CD14-positive monocyte (primary cell): ENCODE results near the gene CKMT1B. TPM values are rescaled to one million over a fixed set of nuclear protein-coding genes. Genes with fewer than 3 reads are reported as not detected.

Experiments
- DNase-seq, 3 donors: peaks; one replicate each; pipeline ENCODE4 v3.0.0-alpha.2; 2011 to 2022
- H2AFZ ChIP-seq: 2 replicates; pipeline ENCODE4 v1.6.0; 2012; ENCODE audit warnings: mild to moderate bottlenecking, low read depth, low read length, inconsistent platforms; ENCODE audit not compliant: insufficient read depth, poor library complexity, severe bottlenecking
- H3K27ac ChIP-seq, 2 donors: 1 replicate in 1 of 2; 2 replicates in 1 of 2; pipeline ENCODE4 v1.5.1; 2012 to 2013; ENCODE audit warnings: low read length in 2 of 2, control low read depth in 1 of 2, inconsistent platforms in 1 of 2, low read depth in 1 of 2, mild to moderate bottlenecking in 1 of 2
- H3K27me3 ChIP-seq, 2 donors: one replicate each; pipeline versions ENCODE4 v1.6.0 to v1.6.1; 2011 to 2013; ENCODE audit warnings: low read length in 2 of 2; ENCODE audit not compliant: control insufficient read depth in 2 of 2, insufficient read depth in 2 of 2
- H3K36me3 ChIP-seq, 2 donors: replicated peaks in 1 of 2; 1 replicate in 1 of 2; 2 replicates in 1 of 2; pipeline versions ENCODE4 v1.5.1 to v1.6.1; 2012 to 2013; ENCODE audit warnings: low read length in 2 of 2, control low read depth in 1 of 2, inconsistent platforms in 1 of 2, mild to moderate bottlenecking in 1 of 2; ENCODE audit not compliant: insufficient read depth in 2 of 2, control insufficient read depth in 1 of 2
- H3K4me1 ChIP-seq, 2 donors: 1 replicate in 1 of 2; 2 replicates in 1 of 2; pipeline versions ENCODE4 v1.5.1 to v1.6.1; 2012 to 2013; ENCODE audit warnings: low read length in 2 of 2, control low read depth in 1 of 2, inconsistent platforms in 1 of 2, mild to moderate bottlenecking in 1 of 2, moderate library complexity in 1 of 2; ENCODE audit not compliant: insufficient read depth in 2 of 2, control insufficient read depth in 1 of 2
- H3K4me2 ChIP-seq: replicated peaks from 2 replicates; pipeline ENCODE3; 2012; ENCODE audit warnings: low read length, moderate library complexity, mild to moderate bottlenecking; ENCODE audit not compliant: poor library complexity, severe bottlenecking; ENCODE audit errors: extremely low read depth
- H3K4me3 ChIP-seq, 3 experiments: fragments of 200-600 bp in 1 of 3; sonication (generic) in 1 of 3; replicated peaks in 1 of 3; 1 replicate in 2 of 3; 2 replicates in 1 of 3; pipeline ENCODE4 v1.5.1; 2011 to 2013; ENCODE audit warnings: low read length in 3 of 3, mild to moderate bottlenecking in 3 of 3, control low read depth in 2 of 3, low read depth in 2 of 3, inconsistent platforms in 1 of 3, moderate library complexity in 1 of 3
- H3K79me2 ChIP-seq: 2 replicates; pipeline ENCODE4 v1.6.0; 2012; ENCODE audit warnings: mild to moderate bottlenecking, control low read depth, inconsistent platforms, low read length, moderate library complexity; ENCODE audit not compliant: insufficient read depth
- H3K9ac ChIP-seq: 2 replicates; pipeline ENCODE4 v1.6.0; 2017; ENCODE audit warnings: low read length, mild to moderate bottlenecking; ENCODE audit not compliant: insufficient read depth, poor library complexity, severe bottlenecking
- H3K9me3 ChIP-seq, 2 donors: replicated peaks in 1 of 2; 1 replicate in 1 of 2; 2 replicates in 1 of 2; pipeline versions ENCODE4 v1.5.1 to v1.6.1; 2012 to 2013; ENCODE audit warnings: low read length in 2 of 2, control low read depth in 1 of 2; ENCODE audit not compliant: control insufficient read depth in 1 of 2, insufficient read depth in 1 of 2
- H4K20me1 ChIP-seq: 2 replicates; pipeline ENCODE4 v1.6.0; 2012; ENCODE audit warnings: mild to moderate bottlenecking, low read length, control low read depth, moderate library complexity; ENCODE audit not compliant: insufficient read depth
- H3K27ac Mint-ChIP-seq, 7 donors: one replicate each; pipeline ENCODE4 v1.8.0; 2020; ENCODE audit warnings: mild to moderate bottlenecking in 7 of 7, mixed read lengths in 7 of 7, moderate library complexity in 6 of 7, inconsistent platforms in 2 of 7
- H3K27me3 Mint-ChIP-seq, 3 donors: one replicate each; pipeline ENCODE4 v1.8.0; 2021 to 2022; ENCODE audit warnings: low read depth in 3 of 3, mild to moderate bottlenecking in 3 of 3, mixed read lengths in 3 of 3, moderate library complexity in 3 of 3, inconsistent platforms in 1 of 3
- H3K36me3 Mint-ChIP-seq, 2 donors: one replicate each; pipeline ENCODE4 v1.8.0; 2020; ENCODE audit warnings: mixed read lengths in 2 of 2, inconsistent platforms in 1 of 2, mild to moderate bottlenecking in 1 of 2
- H3K4me1 Mint-ChIP-seq: one replicate; pipeline ENCODE4 v1.8.0; 2020; ENCODE audit warnings: mild to moderate bottlenecking, mixed read lengths
- H3K4me3 Mint-ChIP-seq, 2 donors: one replicate each; pipeline ENCODE4 v1.8.0; 2020; ENCODE audit warnings: mild to moderate bottlenecking in 2 of 2, mixed read lengths in 2 of 2, moderate library complexity in 1 of 2
- H3K9me3 Mint-ChIP-seq, 7 donors: one replicate each; pipeline ENCODE4 v1.8.0; 2020 to 2022; ENCODE audit warnings: mixed read lengths in 7 of 7, mild to moderate bottlenecking in 6 of 7, moderate library complexity in 6 of 7, inconsistent platforms in 2 of 7
- WGBS: methylation state at CpG from one replicate; pipeline ENCODE4 v1.1.5; 2013; ENCODE audit warnings: missing lambda C conversion rate; ENCODE audit not compliant: insufficient coverage; 5-methylcytosine and 5-hydroxymethylcytosine counted together
- intact Hi-C, 2 donors: fragments of 100-400 bp; cut with micrococcal nuclease; formaldehyde crosslinking; loops; one replicate each; pipeline versions ENCODE4 v1.15.0 to v1.15.1; 2023
- polyA plus RNA-seq, 3 donors: library from polyadenylated mRNA; depleted of rRNA in 1 of 3; unstranded in 2 of 3; stranded (reverse) in 1 of 3; fragments of 300-500 nt in 2 of 3; fragments of >200 nt in 1 of 3; fragmentation: Illumina TruSeq in 2 of 3; gene quantifications; 1 replicate in 2 of 3; 2 replicates in 1 of 3; pipeline ENCODE4 v1.2.3, GENCODE V29; 2012 to 2021
- TF ChIP-seq, protein P1 (sequence below): fragments of 200-600 bp; IDR thresholded peaks from one replicate; pipeline ENCODE4 v1.8.0; 2022; ENCODE audit warnings: antibody characterized with exemption, mild to moderate bottlenecking

Gene CKMT1B
- polyA plus RNA-seq, 3 donors, result not detected

DNA sequence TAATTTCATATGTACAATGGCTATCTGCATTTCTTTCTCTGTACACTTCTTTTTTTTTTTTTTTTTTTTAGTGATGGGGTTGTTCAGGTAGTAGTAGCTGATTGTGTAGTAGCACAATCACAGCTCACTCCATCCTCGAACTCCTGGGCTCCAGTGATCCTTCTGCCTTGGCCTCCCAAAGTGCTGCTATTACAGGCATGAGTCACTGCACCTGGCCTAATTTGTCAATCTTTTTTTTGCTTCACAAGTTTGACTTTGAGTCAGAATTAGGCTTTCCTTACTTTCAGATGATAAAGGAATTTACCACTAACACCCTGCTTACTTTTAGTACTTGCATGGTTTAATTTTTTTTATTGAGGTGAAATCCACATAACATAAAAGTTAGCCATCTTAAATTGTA, 48.4 kb upstream of the CKMT1B start:
- H3K4me2 ChIP-seq, result no peak overlapping the region
- H3K9me3 Mint-ChIP-seq, result peaks cover 0 to 6% (median 1%) of the 10 kb centered on the region in 7 donors
- H3K4me3 Mint-ChIP-seq, result no peak overlapping the region
- H3K27ac ChIP-seq, result no peak overlapping the region
- no peak overlapping the region for H3K4me3 ChIP-seq
- no peak overlapping the region for H2AFZ ChIP-seq
- no peak overlapping the region for H3K27ac Mint-ChIP-seq
- no peak for DNase-seq
- no peaks in the 10 kb centered on the region for H3K4me1 Mint-ChIP-seq
- H3K36me3 Mint-ChIP-seq, result peaks cover 2 to 17% of the 10 kb centered on the region in 2 donors
- H3K36me3 ChIP-seq, result no peaks in the 10 kb centered on the region
- no peaks in the 10 kb centered on the region for H3K4me1 ChIP-seq
- no peaks in the 10 kb centered on the region for H4K20me1 ChIP-seq
- intact Hi-C loops, result no loop called here
- no CpG with 5 or more reads among the region's 1 CpG for WGBS
- no peaks in the 10 kb centered on the region for H3K27me3 Mint-ChIP-seq
- H3K9me3 ChIP-seq, result no peaks in the 10 kb centered on the region
- H3K79me2 ChIP-seq, result no peaks in the 10 kb centered on the region
- no peak overlapping the region for H3K9ac ChIP-seq
- TF ChIP-seq, protein P1, sequence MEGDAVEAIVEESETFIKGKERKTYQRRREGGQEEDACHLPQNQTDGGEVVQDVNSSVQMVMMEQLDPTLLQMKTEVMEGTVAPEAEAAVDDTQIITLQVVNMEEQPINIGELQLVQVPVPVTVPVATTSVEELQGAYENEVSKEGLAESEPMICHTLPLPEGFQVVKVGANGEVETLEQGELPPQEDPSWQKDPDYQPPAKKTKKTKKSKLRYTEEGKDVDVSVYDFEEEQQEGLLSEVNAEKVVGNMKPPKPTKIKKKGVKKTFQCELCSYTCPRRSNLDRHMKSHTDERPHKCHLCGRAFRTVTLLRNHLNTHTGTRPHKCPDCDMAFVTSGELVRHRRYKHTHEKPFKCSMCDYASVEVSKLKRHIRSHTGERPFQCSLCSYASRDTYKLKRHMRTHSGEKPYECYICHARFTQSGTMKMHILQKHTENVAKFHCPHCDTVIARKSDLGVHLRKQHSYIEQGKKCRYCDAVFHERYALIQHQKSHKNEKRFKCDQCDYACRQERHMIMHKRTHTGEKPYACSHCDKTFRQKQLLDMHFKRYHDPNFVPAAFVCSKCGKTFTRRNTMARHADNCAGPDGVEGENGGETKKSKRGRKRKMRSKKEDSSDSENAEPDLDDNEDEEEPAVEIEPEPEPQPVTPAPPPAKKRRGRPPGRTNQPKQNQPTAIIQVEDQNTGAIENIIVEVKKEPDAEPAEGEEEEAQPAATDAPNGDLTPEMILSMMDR, result no peak
- no peaks in the 10 kb centered on the region for H3K27me3 ChIP-seq

DNA sequence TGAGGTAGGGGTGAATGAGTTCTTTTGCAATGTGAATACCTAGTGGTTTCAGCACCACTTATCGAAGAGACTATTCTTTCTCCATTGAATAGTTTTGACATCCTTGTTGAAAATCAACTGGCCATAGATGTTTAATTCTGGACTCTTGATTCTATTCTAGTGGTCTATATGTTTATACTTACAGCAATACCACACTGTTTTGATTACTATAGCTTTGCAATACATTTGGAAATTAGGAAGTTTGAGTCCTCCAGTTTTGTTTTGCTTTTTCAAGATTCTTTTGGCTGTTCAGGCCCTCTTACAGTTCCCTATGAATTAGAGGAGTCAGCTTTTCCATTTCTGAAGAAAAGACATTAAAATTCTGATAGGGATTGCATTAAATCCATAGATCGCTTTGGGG, 46.3 kb upstream of the CKMT1B start:
- no peak overlapping the region for H3K27ac ChIP-seq
- no peak for DNase-seq
- intact Hi-C loops, result no loop called here
- Mint-ChIP-seq H3K27me3 (no peaks in the 10 kb centered on the region), H3K4me1 (no peaks in the 10 kb centered on the region), H3K9me3 (peaks cover 0 to 6% (median 1%) of the 10 kb centered on the region in 7 donors), H3K27ac (no peak overlapping the region), H3K36me3 (peaks cover 7 to 21% of the 10 kb centered on the region in 2 donors), H3K4me3 (no peak overlapping the region)
- TF ChIP-seq, protein P1, result no peak
- no peak overlapping the region for H3K9ac ChIP-seq
- H3K4me2 ChIP-seq, result no peak overlapping the region
- no peak overlapping the region for H2AFZ ChIP-seq
- H3K4me3 ChIP-seq, result no peak overlapping the region
- H4K20me1 ChIP-seq, result no peaks in the 10 kb centered on the region
- no peaks in the 10 kb centered on the region for H3K9me3 ChIP-seq
- no peaks in the 10 kb centered on the region for H3K27me3 ChIP-seq
- H3K79me2 ChIP-seq, result no peaks in the 10 kb centered on the region
- H3K4me1 ChIP-seq, result no peaks in the 10 kb centered on the region
- WGBS, result no CpG with 5 or more reads among the region's 2 CpGs
- H3K36me3 ChIP-seq, result no peaks in the 10 kb centered on the region
